Activated CD4-positive, CD25-positive, alpha-beta regulatory T cell treated with anti-CD3 and anti-CD28 coated beads, Interleukin-2, amount 50 U/mL, for 72 hours (primary cell): ENCODE measurements around the gene PARP3.
"Not testable (repeated sequence)": the region's sequence is repeated elsewhere in the genome, so short reads cannot be mapped to it uniquely, and the experiment has no call there.

Experiments
- DNase-seq: peaks from one replicate; pipeline ENCODE4 v3.0.0; 2021

Gene PARP3

DNA sequence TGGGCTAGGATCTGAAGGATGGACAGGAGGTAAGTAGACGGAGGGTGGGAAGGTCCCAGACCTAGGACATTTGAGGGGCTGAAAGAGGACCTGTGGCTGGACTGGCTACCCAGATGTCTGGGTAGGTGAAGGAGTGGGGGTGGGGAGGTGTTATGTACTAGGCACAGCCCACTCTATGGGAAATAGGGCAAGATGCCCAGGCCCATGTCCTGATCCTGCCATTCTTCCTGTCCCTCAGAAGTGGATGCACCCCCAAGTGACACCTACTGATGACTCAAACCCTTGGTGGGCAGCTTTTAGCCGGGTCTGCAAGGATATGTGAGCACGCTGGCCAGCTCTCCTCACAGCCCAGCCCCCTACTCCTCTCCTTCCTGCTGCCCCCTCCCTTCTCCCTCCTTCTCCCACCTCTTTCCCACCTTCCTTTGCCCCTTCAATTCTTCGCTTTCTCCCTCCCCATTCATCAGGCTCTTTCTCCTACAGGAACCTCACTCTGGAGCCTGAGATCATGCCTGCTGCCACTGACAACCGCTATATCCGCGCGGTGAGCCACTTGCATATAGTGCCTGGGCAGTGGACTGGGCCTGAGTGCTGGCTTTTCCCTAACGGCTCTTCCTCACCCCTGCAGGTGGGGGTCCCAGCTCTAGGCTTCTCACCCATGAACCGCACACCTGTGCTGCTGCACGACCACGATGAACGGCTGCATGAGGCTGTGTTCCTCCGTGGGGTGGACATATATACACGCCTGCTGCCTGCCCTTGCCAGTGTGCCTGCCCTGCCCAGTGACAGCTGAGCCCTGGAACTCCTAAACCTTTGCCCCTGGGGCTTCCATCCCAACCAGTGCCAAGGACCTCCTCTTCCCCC, 46.4 kb downstream of the PARP3 start:
- DNase-seq, result no peak

DNA sequence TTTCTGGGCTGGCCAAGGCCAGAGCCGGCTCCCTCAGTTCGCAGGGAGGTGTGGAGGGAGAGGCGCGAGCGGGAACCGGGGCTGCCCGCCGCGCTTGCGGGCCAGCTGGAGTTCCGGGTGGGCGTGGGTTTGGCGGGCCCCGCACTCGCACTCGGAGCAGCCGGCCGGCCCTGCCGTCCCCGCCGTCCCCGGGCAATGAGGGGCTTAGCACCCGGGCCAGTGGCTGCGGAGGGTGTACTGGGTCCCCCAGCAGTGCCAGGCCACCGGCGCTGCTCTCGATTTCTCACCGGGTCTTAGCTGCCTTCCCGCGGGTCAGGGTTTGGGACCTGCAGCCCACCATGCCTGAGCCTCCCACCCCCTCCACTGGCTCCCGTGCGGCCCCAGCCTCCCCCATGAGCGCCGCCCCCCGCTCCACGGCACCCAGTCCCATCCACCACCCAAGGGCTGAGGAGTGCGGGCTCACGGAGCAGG, 48.4 kb downstream of the PARP3 start:
- not testable (repeated sequence) for DNase-seq

DNA sequence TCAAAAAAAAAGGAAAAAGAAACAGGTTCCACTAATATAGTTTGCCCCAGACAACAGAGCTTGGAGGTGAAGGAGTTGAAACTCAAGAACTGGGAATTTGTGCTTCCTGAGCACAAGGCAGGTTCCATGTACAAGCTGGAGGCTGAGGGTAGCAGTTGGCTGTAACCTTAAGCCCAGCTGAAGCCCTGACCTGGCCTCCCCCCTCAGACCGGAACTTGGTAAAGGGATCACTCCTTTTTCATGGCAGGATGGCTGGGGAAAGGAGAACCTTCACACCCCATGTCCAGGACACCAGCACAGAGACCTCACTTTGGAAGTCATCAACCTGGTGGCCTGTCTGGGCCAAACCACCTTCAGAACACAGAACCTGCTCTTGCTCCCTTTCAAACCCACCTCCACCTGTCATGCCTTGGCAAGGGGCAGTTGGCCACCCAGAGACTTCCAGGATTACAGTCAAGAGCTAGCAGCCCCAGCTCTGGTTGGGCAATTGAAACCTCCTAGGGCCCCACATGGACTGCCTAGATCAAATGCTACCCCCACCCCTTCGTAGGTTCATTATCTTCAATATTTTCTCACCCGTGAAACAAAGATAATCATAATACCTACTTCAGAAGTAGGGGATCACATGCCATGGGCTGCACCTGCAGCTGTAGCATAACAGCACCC, 50.0 kb downstream of the PARP3 start:
- no peak for DNase-seq

DNA sequence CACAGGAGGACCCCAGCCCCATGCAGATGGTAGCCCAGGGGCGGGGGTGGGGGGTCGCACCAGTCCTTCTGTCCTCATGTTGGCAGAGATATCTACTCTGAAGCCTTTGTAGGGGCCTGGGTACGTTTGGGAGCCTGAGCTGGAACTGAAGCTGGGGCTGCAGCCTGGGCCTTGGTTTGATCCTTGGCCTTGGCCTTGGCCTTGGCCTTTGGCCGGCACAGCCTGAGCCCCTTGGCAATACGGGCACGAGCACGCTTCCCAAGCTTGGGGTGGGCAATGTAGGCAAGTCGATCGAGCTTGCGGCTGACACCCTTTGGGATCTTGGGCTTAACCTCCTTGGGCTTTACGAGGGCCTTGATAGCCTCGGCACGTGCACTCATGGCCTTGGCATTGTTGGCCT, 51.5 kb downstream of the PARP3 start:
- not testable (repeated sequence) for DNase-seq

DNA sequence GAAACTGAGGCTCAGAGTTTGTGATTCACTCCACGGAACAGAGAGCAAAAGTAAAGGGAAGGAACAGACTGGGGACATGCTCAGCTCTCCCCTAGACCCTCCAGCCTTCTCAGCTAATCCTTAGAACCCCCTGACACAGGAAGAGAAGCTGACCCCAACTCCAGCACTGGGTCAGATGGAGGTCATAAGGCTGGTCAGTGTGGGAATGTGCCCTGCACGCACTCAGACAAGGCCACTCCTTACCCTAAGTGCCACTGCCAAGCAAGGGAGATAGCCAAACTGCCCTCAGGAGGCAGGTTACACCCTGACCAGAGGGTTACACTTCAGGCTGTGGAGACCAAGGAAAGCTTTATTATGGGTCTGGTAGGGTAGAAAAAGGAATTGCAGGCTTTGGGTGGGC, 52.4 kb downstream of the PARP3 start:
- DNase-seq, result no peak

DNA sequence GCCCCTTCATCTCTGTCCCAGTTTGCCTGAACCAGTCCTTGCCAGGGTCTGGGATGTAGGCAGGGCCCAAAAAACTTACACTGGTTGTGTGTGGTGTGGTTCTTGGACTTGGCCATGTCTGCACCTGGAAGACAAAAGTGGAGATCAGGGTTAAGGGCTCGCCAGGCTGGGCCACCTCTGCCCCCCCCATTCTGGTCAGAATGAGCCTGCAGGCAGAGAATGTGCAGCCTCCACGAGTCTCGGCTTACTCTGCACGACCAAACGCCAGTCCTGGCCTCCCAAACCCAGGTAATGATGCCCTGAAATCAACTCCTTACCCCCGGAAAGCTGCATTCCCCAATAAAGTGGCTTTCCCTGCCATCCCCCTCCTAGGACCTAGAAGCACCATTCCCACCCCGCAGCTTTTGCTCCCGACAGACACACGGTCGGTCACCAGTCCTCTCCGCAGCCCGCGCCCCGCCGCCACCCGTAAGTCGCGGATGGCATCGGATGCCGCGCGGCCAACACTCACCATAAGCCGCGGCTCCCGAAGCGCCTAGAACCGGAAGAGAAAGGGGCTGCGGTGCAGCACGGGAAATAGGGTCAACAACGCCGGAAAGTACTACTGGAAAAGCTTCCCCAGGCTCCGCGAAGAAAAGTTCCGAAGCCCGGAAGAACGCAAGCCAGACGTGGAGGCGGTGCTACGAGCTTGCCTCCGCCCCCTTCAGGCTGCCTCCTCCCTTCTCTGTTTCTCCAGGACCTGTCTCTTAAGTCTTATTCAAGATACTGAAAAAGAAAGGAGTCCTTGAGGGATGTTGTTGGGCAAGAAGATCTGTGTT, 53.4 kb downstream of the PARP3 start, which contains the start of gene RPL29:
RPL29 (minus strand) TSS at position 550 of the 818 bp plus-strand sequence; CDS start at position 116, 434 bp downstream.
- DNase-seq, result peak; percentile 88

DNA sequence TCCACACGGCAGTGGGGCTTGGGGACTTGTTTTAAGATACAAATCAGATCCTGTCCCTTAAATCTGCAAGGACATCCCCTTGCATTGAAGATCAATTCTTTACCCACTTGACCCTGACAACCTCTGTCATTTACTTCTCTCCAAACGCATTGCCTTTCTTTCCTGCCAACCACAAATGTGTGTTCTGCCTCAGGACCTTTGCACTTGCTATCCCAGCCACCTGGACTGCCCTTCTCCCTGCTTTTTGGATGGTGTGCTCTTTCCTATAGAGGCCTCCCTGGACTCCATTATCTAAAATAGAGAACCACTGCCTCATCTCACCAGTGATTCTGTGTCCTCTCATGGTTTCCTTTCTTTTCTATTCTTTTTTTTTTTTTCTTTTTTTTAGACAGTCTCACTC, 55.0 kb downstream of the PARP3 start:
- no peak for DNase-seq

DNA sequence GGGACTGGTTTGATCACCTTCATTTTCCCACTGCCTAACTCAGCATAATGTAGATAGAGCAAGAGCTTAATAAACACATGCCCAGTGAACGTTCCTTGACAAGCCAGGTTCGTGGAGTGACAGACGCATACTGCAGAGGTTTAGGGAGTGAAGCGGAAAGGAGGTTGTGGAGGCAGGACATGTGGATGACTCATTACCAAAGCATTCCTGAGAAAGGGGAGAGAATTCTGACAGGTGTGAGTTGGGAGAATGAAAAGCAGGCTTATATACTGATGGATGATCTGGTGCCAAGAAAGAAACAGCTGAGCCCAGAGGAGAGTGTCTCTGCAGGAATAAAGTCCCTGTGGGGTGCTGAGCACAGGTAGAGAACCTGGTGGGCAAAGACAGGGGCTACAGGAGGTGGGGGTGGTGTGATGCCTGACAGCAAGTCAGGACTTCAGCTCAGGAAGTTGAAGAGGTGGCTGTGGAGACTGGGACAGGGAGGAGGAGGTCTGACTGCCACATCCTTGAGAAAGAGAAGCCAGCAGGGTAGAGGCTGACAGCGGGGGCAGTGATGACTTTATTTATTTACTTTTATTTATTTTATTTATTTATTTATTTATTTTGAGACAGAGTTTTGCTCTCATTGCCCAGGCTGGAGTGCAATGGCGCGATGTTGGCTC, 55.9 kb downstream of the PARP3 start:
- DNase-seq, result no peak
